C4-2B (cell line): ENCODE data around the gene SHB.

ENCODE experiments used
- H3K27ac ChIP-seq: fragments of 450-650 bp; 2 replicates; pipeline ENCODE4 v1.5.1; 2017
- ZFX ChIP-seq: fragments of 450-650 bp; IDR thresholded peaks from 2 replicates; pipeline ENCODE4 v1.6.1; 2017
- TF ChIP-seq, protein P1 (sequence below): fragments of 450-650 bp; conservative IDR thresholded peaks from 2 replicates; pipeline ENCODE4 v1.5.1; 2017; ENCODE audit warnings: mild to moderate bottlenecking

The SHB gene

DNA sequence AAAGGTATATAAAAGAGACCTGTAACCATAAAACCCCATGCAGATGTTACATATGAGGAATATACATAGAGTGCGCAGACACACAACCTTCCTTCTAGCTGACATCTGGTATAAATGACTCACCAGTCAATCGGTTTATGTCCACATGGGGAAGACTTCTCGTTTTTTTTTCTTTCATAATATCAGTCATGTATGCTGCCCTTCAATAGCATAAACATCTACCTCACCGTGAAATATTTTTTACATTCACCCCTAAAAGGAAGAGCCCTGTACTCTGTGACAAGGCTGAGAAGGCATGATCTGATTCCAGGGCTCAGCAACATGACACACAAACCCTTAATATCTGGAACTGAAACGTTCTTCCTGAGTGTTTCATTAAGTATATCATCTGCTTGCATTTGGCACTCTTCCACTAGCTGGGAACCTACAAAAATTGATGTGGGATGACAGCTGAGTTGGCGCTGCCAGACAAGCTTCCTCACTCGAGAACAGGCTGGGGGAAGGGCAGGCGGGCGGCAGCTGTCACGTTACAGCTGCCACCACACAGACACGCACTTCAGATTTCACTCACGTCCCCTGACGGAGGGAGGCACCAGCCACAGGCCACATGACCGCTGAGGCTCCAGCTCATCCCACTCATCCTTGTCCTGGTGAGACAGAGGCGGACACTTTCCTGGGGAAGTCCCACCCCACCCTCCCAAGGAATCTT is 74.2 kb downstream of the SHB start:
- no peak overlapping the region for H3K27ac ChIP-seq

DNA sequence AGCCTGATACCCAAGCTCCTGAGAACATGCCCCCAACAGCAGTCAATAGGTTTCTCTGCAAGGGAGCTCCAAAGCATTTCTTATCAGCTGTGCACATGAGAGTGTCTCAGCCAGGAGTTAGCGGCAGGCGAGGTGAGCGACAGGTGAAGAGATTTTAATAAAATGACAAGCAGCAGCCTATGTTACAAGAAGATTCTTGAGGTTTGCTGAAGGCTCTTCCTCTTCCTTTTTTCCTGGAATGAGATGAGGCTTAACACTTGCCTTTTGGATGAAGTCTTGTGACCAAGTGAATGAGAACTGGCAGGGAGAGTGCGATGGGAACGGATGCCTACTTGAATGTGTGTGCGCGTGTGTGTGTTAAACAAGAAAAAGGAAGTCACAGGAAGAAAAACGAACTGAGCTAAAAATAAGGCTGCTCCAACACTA is 76.1 kb downstream of the SHB start:
- no peak for TF ChIP-seq ZFX
- TF ChIP-seq, protein P1, sequence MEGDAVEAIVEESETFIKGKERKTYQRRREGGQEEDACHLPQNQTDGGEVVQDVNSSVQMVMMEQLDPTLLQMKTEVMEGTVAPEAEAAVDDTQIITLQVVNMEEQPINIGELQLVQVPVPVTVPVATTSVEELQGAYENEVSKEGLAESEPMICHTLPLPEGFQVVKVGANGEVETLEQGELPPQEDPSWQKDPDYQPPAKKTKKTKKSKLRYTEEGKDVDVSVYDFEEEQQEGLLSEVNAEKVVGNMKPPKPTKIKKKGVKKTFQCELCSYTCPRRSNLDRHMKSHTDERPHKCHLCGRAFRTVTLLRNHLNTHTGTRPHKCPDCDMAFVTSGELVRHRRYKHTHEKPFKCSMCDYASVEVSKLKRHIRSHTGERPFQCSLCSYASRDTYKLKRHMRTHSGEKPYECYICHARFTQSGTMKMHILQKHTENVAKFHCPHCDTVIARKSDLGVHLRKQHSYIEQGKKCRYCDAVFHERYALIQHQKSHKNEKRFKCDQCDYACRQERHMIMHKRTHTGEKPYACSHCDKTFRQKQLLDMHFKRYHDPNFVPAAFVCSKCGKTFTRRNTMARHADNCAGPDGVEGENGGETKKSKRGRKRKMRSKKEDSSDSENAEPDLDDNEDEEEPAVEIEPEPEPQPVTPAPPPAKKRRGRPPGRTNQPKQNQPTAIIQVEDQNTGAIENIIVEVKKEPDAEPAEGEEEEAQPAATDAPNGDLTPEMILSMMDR, result no peak
- H3K27ac ChIP-seq, result no peak overlapping the region

More for the DNA sequence above, 74.2 kb downstream of the SHB start:
- no peak for TF ChIP-seq ZFX
- TF ChIP-seq, protein P1, result no peak

DNA sequence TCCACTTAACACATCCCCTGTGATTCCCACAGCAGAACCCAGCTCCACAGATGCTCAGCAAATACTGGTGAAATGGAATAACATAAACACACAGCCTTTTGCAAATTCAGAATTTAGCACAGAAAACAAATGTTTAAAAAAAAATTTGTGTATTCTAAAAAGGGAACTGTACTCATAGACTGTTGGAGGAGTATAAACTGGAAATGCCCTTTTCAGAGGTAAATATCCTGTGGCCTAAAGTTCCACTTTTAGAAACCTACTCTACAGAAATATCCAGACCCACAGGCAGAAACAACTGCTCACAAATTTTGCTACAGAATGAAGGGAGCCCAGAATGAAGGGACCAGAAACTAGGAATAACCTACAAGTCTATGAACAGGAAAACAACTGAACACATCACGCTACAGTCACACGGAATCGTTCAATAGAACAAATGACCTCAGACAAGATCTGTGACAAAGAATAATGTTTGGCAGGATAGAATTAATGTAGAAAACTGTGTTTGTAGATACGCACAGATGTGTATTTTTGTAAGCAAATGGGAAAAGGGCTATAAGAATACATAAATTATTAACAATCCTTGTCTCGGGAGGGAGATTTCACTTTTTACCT is 78.5 kb downstream of the SHB start:
- no peak overlapping the region for H3K27ac ChIP-seq
- TF ChIP-seq, protein P1, result no peak
- TF ChIP-seq ZFX, result no peak

DNA sequence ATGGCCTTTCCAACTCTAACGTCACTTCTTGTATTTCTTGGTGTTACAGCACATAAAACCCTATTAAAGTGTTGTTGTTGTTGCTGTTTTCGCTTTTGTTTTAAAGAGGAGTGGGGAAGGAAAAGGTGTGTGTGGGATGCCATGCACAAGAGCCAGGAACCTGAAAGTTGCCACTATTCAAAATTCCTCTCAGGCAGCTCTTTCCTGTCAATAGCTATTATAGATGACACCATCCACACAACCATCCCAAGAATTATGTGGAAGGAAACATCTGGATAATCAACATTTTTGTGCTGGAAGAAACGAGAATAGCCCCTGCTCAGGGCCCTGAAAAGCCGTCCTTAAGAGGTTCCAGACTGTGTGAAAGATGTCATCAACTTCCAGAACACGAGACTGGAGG is 79.3 kb downstream of the SHB start:
- no peak for TF ChIP-seq ZFX
- TF ChIP-seq, protein P1, result no peak
- no peak overlapping the region for H3K27ac ChIP-seq

DNA sequence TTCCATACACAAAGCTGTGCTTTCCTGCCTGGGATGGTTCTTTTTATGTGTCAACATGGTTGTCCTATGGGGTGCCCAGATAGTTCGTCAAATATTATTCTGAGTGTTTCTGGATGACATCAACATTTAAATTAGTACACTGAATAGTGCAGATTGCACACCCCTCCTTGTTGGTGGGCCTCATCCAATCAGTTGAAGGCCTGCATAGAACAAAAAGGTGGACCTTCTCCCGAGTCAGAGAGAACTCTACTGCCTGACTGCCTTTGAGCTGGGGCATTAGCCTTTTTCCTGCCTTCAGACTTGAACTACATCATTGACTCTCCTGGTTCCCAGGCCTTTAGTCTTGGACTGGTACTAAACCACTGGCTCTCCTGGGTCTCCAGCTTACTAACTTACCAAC is 80.4 kb downstream of the SHB start:
- TF ChIP-seq, protein P1, result no peak
- no peak for TF ChIP-seq ZFX
- no peak overlapping the region for H3K27ac ChIP-seq

- TF ChIP-seq ZFX, result no peak
- H3K27ac ChIP-seq, result no peak overlapping the region
Observed at GRCh38 chr9:37988041-37988440, 81.0 kb downstream of the SHB start.

DNA sequence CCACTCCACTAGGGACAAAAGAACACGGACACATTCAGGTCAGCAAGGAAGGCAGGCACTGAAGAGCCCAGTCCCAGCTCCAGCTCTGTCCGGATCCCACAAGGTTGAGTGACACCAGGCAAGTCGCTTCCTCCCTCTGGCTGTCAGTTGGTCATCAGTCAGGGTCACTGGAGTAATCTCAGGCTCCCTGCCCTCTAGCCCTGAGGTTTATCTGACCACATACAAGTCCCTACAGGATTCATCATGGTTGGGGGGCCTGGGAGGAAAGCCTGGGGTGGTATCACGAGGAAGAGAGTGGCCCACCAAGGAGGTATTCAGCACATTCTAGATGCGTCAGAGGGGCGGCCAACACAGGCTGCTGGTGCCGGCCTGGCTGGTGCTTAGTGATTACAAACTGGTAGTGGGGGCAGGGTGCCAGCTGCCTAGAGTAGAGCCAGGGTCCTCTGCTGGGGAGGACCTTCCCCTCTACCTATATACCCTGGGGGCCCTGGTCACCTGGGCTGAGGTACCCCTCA is 81.5 kb downstream of the SHB start:
- TF ChIP-seq, protein P1, result no peak
- no peak for TF ChIP-seq ZFX
- H3K27ac ChIP-seq, result no peak overlapping the region

GRCh38 chr9:37986771-37987258 is 82.2 kb downstream of the SHB start:
- no peak overlapping the region for H3K27ac ChIP-seq
- TF ChIP-seq, protein P1, result no peak
- no peak for TF ChIP-seq ZFX
